AG04450 (cell line): ENCODE data around the gene BIRC2. TPM values are rescaled to one million over a fixed set of nuclear protein-coding genes. Genes with fewer than 3 reads are reported as not detected.

Source experiments
- CTCF ChIA-PET: fragments of 300-600, 350-600 bp; formaldehyde crosslinking; extraction: SDS; loops from one replicate; lab custom pipeline; 2022; ENCODE audit warnings: antibody characterized with exemption, inconsistent platforms; lab: Charles Lee
- POLR2A ChIA-PET: fragments of 350-600 bp; formaldehyde crosslinking; extraction: SDS; loops from one replicate; lab custom pipeline; 2021; ENCODE audit warnings: antibody characterized with exemption, inconsistent platforms; lab: Yijun Ruan, JAX
- DNase-seq: peaks from one replicate; pipeline ENCODE4 v3.0.0-alpha.2; 2011; ENCODE audit warnings: low read depth, low spot score
- H3K27ac ChIP-seq: one replicate; pipeline ENCODE4 v1.5.1; 2012; ENCODE audit warnings: low read depth, low read length, control low read depth
- H3K27me3 ChIP-seq: one replicate; pipeline ENCODE4 v1.6.0; 2012; ENCODE audit warnings: low read length; ENCODE audit not compliant: control insufficient read depth, insufficient read depth
- H3K4me3 ChIP-seq: 2 replicates; pipeline ENCODE4 v1.5.1; 2011; ENCODE audit warnings: mild to moderate bottlenecking, low read depth, low read length, control low read depth
- H3K9me3 ChIP-seq: 2 replicates; pipeline ENCODE4 v1.5.1; 2012; ENCODE audit warnings: low read length; ENCODE audit not compliant: control insufficient read depth, insufficient read depth
- polyA plus RNA-seq: library from polyadenylated mRNA; depleted of rRNA; stranded (reverse); fragments of >200 nt; gene quantifications from 2 replicates; pipeline ENCODE4 v1.2.3, GENCODE V29; 2011
- TF ChIP-seq, protein P1 (sequence below): IDR thresholded peaks from 2 replicates; pipeline ENCODE4 v1.5.1; 2011; ENCODE audit warnings: low read depth, low read length, control low read depth, inconsistent platforms

BIRC2 gene
- polyA plus RNA-seq, 1 experiment, result 64.3 TPM

DNA sequence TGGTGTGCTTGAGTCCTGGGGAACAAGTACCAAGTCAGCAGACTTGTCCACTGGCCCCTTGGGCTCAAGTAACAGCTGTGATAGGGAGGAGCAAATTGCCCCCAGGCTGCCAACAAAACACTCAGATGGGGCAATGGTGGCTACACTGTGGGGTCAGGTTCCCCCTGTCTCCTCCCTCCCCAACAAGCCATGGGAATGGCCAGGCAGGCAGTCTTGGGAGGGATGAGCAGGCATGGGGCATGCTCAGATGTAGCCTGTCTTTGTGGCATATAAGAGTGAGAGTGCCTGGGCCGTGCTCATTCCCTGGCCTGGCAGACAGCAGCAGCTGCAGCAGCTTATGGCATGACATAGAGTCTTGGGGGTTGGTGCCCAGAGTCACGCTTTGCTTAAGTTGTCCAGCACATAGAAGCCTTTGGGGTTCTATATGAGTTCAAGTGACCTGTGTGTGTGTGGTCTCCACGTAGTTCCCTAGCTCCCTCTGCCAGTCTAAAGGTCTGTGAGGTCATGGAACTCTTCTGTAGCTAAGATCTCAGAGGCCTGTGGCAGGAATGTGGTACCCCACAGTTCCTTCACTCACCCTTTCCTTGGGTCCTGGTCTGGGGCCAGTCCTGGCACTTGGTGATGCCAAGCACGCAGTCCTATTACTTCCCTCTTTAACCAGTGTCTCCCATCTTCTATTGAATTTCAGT lies 44.7 kb downstream of the BIRC2 start:
- Histone ChIP-seq H3K4me3 (no peak overlapping the region), H3K27ac (no peak overlapping the region), H3K27me3 (no peaks in the 10 kb centered on the region), H3K9me3 (no peaks in the 10 kb centered on the region)
- no peak for DNase-seq
- ChIA-PET CTCF (interaction anchor here (0.8 to 4.0 kb wide), 11 partner anchors 8 to 275 kb away, joined by 4 to 55 read pairs (median 14); no protein-coding TSS in a partner anchor), POLR2A (no interaction called here)
- TF ChIP-seq, protein P1, sequence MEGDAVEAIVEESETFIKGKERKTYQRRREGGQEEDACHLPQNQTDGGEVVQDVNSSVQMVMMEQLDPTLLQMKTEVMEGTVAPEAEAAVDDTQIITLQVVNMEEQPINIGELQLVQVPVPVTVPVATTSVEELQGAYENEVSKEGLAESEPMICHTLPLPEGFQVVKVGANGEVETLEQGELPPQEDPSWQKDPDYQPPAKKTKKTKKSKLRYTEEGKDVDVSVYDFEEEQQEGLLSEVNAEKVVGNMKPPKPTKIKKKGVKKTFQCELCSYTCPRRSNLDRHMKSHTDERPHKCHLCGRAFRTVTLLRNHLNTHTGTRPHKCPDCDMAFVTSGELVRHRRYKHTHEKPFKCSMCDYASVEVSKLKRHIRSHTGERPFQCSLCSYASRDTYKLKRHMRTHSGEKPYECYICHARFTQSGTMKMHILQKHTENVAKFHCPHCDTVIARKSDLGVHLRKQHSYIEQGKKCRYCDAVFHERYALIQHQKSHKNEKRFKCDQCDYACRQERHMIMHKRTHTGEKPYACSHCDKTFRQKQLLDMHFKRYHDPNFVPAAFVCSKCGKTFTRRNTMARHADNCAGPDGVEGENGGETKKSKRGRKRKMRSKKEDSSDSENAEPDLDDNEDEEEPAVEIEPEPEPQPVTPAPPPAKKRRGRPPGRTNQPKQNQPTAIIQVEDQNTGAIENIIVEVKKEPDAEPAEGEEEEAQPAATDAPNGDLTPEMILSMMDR, result no peak

DNA sequence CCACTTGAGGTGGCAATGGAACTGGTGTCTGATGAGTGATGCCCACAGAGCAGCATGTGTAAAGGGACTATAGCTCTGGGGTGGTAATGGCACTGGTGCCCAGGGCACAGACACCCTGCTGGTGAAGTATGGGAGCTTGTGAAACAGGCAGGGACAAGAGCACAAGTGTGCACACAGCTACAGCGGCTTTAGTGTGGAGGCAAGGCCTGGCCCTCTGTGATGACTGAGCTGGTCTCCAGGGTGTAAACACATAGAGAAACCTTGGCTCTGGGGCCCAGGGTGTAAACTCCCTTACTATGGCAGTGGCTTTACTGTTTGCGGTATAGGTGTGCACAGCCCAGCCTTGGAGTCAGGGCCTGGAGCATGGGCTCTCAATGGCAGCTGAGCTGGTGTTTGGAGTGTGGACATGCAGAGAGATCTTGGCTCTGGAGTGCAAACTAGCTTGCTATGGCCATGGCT lies 46.3 kb downstream of the BIRC2 start:
- H3K9me3 ChIP-seq, result no peaks in the 10 kb centered on the region
- CTCF ChIA-PET, result interaction anchor here (0.7 to 4.0 kb wide), 5 partner anchors 7 to 103 kb away, joined by 3 to 55 read pairs (median 3); no protein-coding TSS in a partner anchor
- no peak for DNase-seq
- TF ChIP-seq, protein P1, result no peak
- POLR2A ChIA-PET, result no interaction called here
- no peaks in the 10 kb centered on the region for H3K27me3 ChIP-seq
- no peak overlapping the region for H3K27ac ChIP-seq
- no peak overlapping the region for H3K4me3 ChIP-seq

GRCh38 chr11:102395720-102396393 lies 48.8 kb downstream of the BIRC2 start:
- POLR2A ChIA-PET, result no interaction called here
- no peak overlapping the region for H3K27ac ChIP-seq
- CTCF ChIA-PET, result no interaction called here

DNA sequence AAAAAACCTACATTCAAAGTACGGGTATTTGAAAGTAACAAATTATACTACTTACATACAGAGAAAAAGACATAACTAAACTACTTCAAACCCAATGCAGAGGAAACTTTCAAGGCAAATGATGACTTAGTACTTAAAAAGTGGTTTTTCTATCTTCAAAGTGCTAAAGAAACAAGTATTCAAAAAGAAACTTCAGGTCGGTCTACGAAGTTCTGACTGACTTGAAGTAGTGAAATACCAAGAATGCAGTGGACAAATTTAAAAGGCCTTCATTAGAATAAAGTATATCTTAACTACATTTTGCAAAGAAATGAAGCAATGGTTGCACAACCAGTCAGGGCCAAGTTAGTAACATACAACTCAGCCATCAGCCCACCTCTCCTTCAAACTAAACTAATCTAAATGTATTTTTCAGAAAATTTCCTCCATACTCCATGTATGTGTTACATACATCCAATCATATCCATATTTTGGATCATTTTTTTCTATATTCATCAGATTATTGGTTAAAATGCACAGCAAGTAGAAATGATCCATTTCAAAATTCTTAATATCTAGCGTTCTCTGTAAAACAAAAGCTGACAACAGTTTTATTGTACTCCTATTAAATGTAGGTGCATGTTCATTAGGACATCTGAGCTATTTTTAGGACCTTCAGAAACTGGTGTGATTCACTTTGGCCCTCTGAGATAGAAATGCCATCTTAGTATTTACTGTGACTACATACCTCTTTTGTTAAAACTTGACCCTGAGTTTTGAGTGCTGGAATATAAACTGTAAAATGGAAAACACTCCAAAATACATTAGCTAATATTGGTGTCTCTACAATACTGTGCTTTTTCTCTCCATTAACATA lies 49.9 kb downstream of the BIRC2 start:
- ChIA-PET POLR2A (no interaction called here), CTCF (interaction anchor here (1.0 to 5.8 kb wide), 2 partner anchors 6 to 270 kb away, joined by 3 to 55 read pairs; no protein-coding TSS in a partner anchor)
- DNase-seq, result no peak
- H3K9me3 ChIP-seq, result no peaks in the 10 kb centered on the region
- H3K27ac ChIP-seq, result no peak overlapping the region
- TF ChIP-seq, protein P1, result no peak
- no peak overlapping the region for H3K4me3 ChIP-seq
- no peaks in the 10 kb centered on the region for H3K27me3 ChIP-seq

More at GRCh38 chr11:102395720-102396393, 48.8 kb downstream of the BIRC2 start:
- TF ChIP-seq, protein P1, result no peak
- DNase-seq, result no peak
- no peaks in the 10 kb centered on the region for H3K9me3 ChIP-seq
- H3K27me3 ChIP-seq, result no peaks in the 10 kb centered on the region
- no peak overlapping the region for H3K4me3 ChIP-seq
